ENCODE results near the gene ADM2.
"Not testable (repeated sequence)": the region's sequence is repeated elsewhere in the genome, so short reads cannot be mapped to it uniquely, and the experiment has no call there.

ADM2 gene

DNA sequence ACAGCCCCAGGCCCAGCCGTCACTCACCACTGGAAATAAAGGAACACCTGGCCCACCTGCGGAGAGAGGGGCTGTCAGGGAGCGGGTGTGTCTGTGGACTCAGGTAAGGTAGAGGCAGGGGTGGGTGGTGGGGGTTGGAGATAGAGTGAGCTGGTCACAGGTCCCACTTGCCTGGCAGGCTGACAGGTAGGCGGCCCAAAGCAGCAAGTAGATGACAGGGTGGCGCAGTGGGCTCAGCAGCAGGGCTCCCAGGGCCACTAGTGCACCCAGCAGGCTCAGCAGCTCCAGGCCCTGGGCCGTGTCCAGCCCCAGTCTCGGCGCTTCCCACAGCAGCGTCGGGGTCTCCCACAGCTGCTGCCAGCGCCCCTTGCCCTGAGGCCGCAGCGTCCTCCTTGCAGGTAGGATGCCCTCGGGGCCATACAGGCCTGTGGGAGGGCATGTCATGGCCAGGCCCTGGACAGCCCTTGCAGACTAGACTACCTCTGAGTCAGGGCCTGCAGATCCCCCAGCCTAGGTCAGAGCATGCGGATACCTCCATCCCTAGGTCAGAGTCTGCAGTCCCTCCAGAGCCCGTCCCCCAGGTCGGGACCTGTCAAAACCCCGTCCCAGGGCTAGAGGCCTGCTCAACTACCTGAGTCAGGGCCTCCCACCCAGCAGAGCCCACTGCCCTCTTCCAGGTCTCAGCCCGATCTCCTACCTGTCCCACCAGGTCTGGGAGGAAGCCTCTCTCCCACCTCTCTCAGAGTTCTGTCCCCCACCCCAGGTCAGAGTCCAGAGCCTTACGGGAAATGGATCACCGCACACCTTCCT lies 25.5 kb downstream of the ADM2 start:
- DNase-seq (ENCODE audit: low spot score), result no peak

DNA sequence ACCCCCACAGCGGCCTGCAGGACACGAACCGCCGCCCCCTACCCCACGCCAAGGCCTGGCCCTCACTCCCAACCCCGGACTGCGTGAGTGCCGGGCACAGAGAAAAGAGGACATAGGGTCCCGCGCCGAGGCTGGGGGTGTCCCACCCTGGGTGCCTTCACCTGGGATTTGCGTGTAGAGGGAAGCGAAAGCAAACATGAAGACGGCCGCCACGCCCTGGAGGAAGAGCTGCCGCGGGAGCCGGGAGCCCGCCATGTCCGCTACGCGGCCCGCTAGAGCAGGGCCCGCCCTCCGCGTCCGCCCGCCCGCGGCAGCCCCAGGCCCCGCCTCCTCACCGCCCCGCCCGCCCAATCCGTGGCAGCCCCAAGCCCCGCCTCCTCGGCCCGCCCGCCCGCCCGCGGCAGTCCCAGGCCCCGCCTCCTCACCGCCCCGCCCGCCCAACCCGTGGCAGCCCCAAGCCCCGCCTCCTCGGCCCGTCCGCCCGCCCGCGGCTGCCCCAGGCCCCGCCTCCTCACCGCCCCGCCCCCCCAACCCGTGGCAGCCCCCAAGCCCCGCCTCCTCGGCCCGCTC lies 26.2 kb downstream of the ADM2 start, which contains the start of gene LMF2:
Gene LMF2, minus strand, starts transcription at position 282 of the 570 bp plus-strand sequence. Its CDS starts 27 bp downstream, at position 255.
- peak; percentile 96 for DNase-seq (ENCODE audit: low spot score)

DNA sequence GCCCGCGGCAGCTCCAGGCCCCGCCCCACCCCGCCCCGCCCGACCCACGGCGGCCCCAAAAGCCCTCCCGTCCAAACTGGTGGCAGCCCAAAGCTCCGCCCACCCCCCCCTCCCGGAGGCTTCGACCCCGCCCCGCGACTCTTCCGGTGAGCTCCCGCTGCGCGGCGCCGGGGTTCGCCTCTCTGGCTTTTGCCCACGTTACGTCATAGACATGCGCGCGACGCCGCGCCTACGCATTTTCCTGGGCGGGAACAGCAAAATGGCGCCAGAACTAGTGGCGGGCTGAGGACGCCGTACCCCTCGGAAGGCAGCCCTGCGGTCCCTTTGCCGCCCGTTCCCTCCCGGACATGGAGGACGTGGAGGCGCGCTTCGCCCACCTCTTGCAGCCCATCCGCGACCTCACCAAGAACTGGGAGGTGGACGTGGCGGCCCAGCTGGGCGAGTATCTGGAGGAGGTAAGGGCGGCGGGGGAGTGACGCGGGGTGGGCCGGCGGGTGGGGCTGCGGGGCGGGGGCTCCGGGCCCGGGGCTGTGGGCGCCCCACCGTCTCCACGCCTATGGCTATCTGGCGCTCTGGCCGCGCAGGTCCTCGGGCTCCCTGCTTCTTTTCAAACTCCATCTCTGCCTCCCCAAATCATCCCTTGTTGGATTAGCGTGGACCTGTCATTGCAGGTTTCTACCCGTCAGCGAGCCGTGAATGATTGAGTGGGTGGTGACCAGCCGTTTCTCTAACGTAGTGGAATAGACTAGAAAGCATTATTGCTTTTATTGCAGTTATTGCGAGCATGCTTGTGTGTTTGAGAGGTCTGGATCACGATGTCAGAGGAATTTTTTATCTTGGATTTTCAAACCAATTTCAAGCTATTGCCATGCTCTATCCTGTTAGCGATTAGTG lies 26.9 kb downstream of the ADM2 start, which contains the start of gene NCAPH2:
Gene NCAPH2, plus strand, starts transcription at position 234 of the 894 bp plus-strand sequence. Its CDS starts 114 bp downstream, at position 348.
- no peak for DNase-seq (ENCODE audit: low spot score)

DNA sequence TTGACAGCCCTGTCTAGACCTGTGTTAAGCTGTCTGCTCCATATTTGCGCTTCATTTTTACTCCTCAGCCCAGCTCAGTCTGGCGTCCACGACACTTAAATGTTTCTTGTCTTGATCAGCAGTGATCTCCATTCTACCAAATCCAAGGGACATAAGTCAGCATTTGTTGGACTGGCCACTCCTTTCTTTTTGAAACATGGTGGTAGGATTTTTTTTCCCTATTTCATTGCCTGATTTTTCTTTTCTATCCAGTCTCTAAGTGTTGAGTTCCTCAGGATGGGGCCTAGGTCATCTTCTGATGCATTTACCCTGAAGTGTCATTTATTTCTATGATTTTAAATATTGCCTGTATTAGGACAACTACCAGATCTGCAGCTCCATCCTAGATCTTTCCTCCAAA lies 27.6 kb downstream of the ADM2 start:
- no peak for DNase-seq (ENCODE audit: low spot score)

DNA sequence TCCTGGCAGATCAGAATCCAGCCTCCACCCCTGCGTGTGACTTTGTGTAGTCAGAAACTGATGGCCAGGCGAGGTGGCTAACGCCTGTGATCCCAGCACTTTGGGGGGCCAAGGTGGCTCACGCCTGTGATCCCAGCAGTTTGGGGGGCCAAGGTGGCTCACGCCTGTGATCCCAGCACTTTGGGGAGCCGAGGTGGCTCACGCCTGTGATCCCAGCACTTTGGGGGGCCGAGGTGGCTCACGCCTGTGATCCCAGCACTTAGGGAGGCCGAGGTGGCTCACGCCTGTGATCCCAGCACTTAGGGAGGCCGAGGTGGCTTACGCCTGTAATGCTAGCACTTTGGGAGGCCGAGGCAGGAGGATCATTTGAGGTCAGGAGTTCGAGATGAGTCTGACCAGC lies 31.8 kb downstream of the ADM2 start:
- no peak for DNase-seq (ENCODE audit: low spot score)

DNA sequence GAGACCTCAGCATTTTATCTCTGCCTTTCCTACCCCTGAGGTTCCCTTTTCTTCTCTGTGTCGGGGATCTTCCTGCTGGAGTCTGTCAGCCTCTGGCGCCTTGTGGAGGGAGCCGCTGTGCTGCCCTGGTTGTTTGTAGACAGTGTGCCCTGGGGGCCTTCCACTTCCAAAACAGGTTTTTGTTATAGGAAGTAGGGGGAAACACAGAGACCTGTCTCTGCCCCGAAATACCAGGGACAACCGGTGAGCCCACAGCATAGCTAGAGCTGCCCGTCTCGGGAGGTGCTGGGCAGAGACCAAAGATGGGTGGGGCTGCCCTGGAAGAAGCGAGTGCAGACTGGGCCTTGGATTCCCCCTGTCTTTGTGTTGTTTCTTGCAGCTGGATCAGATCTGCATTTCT lies 34.7 kb downstream of the ADM2 start:
- DNase-seq (ENCODE audit: low spot score), result no peak

DNA sequence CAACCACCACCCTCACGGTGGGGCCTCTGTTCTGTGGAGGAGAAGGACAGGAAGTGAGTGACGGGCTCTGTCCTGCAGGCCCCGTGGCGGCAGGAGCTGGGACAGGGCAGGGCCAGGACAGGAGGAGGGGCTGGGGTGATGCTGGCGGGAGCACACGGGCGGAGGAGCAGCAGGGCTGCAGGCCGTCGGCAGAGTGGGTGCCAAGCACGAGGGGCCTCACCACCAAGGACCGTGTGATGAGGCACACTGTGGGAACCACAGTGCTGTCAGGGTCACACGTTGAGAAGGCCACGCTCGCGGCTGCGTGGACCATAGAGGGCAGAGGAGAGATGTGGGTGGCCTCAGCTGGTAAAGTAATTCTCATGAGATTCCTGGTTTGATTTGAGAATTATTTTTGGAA lies 35.5 kb downstream of the ADM2 start:
- DNase-seq (ENCODE audit: low spot score), result no peak

DNA sequence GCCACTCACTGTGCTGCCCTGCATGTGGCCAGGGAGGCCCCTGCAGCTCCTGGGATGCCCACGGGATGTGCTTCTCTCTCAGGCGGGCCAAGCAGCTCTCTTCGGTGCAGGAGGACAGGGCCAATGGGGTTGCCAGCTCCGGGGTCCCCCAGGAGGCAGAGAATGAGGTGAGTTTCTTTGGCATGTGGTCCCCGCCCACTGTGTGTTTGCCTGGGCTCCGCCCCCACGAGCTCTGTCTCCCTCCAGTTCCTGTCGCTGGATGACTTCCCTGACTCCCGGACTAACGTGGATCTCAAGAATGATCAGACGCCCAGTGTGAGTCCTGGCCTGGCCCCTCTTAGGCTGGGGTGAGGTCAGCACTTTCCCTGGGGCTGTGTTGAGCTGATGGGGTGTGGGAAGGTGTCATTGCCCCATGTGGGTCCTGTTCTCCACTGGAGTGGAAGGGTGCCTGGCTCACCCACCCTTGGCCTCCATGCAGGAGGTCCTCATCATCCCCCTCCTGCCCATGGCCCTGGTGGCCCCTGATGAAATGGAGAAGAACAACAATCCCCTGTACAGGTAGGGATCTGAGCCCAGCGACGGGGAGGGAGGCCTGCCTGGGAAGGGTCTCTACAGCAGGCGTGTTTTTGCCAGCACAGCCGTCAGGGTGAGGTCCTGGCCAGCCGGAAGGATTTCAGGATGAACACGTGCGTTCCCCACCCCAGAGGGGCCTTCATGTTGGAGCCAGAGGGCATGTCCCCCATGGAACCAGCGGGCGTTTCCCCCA lies 36.3 kb downstream of the ADM2 start:
- no peak for DNase-seq (ENCODE audit: low spot score)

DNA sequence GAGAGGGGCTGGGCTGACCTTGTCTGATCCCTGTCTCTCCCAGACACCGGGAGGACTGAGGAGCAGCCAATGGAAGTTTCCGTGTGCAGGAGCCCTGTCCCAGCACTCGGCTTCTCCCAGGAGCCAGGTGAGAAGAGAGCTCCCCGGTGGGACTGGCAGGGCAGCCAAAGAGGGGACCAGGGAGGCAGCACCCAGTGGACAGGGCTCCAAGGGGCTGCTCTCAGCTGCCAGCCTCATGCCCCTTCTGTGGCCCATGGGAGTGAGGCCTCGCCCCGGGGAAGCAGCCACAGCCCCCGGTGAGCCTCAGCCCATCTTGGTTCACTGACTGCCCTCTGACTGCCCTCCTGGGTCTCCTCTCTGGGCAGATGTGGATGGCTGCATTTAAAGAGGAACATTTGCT lies 37.3 kb downstream of the ADM2 start:
- no peak for DNase-seq (ENCODE audit: low spot score)

DNA sequence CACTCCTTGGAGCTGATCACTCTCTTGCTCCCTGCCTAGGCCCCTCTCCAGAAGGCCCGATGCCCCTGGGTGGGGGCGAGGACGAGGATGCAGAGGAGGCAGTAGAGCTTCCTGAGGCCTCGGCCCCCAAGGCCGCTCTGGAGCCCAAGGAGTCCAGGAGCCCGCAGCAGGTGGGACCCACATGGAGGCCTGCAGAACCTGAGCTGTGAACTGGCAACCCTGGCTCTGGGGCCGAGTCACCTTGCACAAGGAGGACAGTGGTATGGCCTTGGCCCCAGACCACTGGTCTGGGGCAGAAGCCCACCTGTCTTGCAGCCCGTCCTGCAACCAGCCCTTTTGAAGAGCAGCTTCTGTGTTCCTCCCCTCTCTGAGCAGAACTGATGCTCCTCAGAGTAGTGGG lies 37.8 kb downstream of the ADM2 start:
- no peak for DNase-seq (ENCODE audit: low spot score)

DNA sequence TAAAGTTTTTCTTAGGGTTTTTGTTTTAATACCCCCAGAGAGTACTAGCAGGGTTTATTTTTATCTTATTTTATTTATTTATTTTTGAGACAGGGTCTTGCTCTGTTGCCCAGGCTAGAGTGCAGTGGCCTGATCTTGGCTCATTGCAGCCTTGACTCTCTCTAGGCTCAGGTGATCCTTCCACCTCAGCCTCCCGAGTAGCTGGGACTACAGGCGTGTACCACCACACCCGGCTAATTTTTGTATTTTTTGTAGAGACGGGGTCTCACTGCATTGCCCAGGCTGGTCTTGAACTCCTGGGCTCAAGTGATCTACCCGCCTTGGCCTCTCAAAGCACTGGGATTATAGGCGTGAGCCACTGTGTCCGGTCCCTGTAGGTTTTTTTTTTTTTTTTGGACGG lies 38.8 kb downstream of the ADM2 start:
- DNase-seq (ENCODE audit: low spot score), result not testable (repeated sequence)

DNA sequence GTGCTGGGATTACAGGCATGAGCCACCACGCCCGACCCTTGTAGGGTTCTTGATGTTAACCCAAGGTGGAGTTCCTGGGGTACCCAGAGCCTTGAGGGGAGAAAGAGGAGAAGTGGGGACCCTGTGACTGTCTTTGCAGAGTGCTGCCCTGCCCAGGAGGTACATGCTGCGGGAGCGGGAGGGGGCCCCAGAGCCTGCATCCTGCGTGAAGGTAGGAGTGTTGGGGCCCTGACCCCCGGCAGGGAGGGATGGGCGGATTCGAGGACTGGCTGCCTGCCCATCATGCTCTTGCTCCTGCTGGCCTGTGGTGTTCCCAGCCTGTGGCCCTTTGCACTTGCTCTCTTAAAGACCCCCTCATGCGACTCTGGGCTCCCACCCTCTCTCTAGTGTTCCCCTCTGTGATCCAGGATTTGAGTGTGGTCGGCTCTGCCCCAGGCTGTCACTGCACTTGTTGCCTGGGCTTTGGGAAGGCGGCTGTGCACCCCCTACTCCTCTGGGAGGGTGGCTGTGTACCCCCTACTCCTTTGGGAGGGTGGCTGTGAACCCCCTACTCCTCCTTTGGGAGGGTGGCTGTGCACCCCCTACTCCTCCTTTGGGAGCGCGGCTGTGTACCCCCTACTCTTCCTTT lies 39.6 kb downstream of the ADM2 start:
- no peak for DNase-seq (ENCODE audit: low spot score)

DNA sequence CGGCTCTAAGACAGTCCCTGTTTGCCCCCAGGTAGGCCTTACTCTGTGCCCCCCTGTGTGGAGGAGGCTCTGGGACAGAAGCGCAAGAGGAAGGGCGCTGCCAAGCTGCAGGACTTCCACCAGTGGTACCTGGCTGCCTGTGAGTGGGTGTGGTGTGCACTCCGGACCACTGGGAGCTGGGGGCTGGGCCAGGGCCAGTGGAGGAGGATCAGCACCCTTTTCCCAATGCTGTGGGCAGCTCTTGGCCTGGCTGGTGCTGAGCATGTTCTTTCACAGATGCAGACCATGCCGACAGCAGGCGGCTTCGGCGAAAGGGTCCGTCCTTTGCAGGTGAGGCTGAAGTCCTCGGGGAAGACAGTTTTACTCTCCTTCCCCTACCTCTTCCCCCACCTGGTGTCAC lies 40.4 kb downstream of the ADM2 start:
- no peak for DNase-seq (ENCODE audit: low spot score)

DNA sequence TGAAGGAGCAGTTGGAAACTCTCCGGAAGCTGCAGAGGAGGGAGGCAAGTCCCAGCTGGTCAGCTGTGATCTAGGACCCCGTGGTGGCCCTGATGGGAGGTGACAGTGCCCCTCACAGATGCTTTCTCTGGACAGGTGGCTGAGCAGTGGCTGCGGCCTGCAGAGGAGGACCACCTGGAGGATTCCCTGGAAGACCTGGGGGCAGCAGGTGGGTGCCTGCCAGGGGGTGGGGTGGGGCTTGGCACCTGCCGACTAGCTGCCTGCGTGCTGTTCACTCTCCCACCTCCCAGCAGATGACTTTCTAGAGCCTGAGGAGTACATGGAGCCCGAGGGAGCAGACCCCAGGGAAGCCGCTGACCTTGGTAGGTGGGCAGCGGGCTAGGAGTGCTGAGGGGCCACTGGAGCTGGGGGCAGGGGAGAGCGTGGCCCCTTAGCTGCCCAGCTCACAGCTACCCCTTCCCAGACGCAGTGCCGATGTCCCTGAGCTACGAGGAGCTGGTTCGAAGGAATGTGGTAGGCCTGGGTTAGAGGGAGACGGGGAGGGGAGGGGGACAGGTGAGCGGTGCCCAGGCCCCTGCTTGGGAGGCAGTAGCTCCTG lies 41.0 kb downstream of the ADM2 start:
- DNase-seq (ENCODE audit: low spot score), result no peak

DNA sequence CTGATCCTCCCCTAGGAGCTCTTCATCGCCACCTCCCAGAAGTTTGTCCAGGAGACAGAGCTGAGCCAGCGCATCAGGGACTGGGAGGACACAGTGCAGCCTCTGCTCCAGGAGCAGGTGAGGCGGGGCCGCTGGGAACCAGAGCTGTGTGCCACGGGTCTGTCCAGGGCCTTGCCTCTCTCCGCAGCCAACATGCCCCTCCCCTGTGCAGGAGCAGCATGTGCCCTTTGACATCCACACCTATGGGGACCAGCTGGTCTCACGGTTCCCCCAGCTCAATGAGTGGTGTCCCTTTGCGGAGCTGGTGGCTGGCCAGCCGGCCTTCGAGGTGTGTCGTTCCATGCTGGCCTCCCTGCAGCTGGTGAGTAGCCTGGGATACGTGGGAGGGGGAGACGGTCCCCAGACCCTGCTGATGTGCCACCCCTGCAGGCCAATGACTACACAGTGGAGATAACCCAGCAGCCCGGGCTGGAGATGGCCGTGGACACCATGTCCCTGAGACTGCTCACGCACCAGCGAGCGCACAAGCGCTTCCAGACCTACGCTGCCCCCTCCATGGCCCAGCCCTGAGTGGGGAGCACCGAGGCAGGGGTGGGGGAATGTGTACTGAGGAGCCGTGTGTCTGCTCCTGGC lies 41.6 kb downstream of the ADM2 start:
- DNase-seq (ENCODE audit: low spot score), result no peak

DNA sequence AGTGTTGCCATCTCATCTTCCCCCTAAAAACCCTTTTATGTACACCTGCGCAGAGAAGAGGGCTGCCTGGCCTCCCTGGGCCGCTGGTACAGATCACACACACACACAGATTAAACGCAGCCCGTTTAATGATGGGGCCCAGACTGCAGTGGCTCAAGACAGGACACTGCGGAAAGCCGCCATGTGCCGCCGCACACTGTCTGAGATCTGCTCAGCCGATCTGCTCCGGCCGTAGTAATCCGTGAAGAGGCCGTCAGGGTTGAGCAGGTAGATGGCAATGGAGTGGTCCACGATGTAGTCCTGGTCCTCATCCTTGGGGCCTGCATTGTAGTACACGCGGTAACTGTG lies 42.1 kb downstream of the ADM2 start:
- DNase-seq (ENCODE audit: low spot score), result no peak

DNA sequence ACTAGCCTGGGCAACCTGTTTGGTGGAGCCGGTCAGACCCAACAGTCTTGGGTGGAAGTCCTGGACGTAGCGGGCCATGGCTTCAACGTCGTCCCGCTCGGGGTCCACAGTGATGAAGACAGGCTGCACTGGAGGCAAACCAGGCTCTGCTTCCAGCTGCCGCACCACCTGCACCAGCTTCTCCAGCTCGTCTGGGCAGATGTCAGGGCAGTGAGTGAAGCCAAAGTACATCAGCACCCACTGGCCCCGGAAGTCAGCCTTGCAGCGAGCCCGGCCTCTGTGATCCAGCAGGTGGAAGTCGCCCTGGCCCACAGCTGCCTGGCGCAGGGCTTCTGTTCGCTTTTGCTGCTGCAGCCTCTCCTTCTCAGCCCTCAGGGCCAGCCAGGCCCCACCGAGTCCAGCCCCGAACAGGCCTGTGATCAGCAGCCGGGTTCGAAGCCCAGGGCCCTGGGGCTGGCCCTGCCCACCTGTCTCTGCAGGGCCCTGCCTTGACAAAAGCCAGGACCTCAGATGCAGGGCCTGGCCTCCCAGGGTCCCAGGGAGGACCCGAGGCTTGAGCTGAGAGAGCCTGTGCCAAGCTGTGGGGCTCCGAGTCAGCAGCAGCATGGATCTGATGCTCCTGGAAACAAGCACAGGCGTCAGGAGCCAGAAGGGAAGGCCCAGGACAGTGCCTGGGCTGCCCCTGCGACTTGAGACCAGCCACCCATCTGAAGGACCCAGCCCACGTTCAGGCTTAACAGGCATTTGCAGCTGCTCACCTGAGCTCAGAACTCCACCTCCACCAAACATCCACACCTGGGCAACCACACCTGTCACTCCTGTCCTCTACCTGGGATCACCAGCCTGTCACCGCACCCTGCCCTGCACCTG lies 42.7 kb downstream of the ADM2 start:
- DNase-seq (ENCODE audit: low spot score), result no peak

DNA sequence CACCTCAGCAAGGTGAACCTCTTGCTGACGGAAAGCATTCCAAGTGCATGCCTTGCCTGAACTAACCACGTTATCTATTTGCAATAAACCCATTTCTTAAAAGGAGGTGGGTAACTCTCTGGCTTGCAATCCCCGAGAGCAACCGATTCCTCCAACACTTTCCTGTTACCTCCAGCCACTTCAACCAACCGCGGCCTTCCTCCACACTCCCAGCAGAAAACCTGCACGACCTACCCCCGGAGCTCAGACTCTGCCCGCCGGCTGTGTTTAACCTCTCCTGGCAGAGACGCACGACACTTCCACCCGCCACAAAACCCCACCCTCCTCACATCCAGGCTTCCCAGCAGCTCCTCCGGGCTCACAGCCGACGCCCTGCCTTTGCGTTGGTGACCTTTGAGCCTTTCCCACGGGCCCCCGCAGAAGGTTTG lies 43.3 kb downstream of the ADM2 start:
- DNase-seq (ENCODE audit: low spot score), result no peak

DNA sequence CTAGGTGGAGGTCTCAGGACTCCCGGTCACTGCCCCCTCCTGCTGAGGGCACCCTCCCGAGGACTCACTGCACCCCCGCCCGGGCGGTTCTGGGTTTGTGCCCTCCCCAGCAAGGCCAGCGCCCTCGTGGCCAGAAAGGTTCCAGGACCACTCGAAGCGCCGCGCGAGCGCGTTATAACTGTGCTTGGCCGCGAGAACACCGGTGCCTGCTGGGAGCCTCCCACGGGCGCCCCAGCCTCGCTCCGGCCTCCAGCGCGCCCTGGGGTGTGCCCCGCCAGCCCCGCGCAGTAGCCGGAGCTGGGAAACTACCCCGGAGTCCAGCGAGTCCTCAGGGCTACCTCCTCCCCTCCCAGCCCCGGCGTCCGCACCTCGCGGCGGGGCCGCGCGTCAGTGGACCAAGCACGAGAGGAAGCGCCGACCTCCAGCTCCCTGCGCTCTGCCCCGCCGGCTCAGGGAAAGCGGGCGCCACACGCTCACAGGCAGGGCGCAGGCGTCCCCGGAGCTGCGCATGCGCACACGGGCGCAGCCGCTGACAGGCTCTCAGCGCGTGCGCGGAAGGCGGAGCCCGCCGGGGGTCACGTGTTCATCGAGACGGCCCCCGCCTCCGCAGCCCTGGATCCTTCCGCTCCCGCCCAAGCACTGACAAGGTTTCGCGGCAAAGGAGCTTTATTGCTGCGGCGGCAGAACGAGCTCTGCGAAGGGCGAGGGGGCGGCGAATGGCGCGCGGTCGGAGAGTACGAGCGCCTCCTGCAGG lies 43.9 kb downstream of the ADM2 start, which contains the start of gene SCO2:
Gene SCO2, minus strand, starts transcription at position 495 of the 754 bp plus-strand sequence. CDS start 1,187 bp downstream, outside the sequence.
- peak; percentile 92 for DNase-seq (ENCODE audit: low spot score)
